Muscle of leg (tissue), 11 donors: ENCODE measurements around the gene UMAD1. TPM values are rescaled to one million over a fixed set of nuclear protein-coding genes. Genes with fewer than 3 reads are reported as not detected.

Source experiments
- DNase-seq: peaks from one replicate; pipeline ENCODE4 v3.0.0; 2013
- H3K27ac ChIP-seq: one replicate; pipeline ENCODE4 v1.5.1; 2013; ENCODE audit warnings: mild to moderate bottlenecking, low read length, control low read depth
- H3K27me3 ChIP-seq: one replicate; pipeline ENCODE4 v1.6.1; 2013; ENCODE audit warnings: low read length; ENCODE audit not compliant: control insufficient read depth, insufficient read depth
- H3K36me3 ChIP-seq: one replicate; pipeline ENCODE4 v1.6.1; 2013; ENCODE audit warnings: low read length; ENCODE audit not compliant: control insufficient read depth, insufficient read depth
- H3K4me1 ChIP-seq: one replicate; pipeline ENCODE4 v1.6.1; 2013; ENCODE audit warnings: low read length; ENCODE audit not compliant: control insufficient read depth, insufficient read depth
- H3K4me3 ChIP-seq: one replicate; pipeline ENCODE4 v1.5.1; 2013; ENCODE audit warnings: low read length, control low read depth
- H3K9me3 ChIP-seq: replicated peaks from 2 replicates; pipeline ENCODE4 v1.6.1; 2013; ENCODE audit warnings: low read depth, low read length; ENCODE audit not compliant: control insufficient read depth
- WGBS: methylation state at CpG from one replicate; pipeline ENCODE4 v1.1.5; 2013; ENCODE audit warnings: missing lambda C conversion rate; ENCODE audit not compliant: insufficient coverage; 5-methylcytosine and 5-hydroxymethylcytosine counted together
- polyA plus RNA-seq, 8 donors: library from polyadenylated mRNA; unstranded; fragments of 120-200 nt; gene quantifications; one replicate each; pipeline versions ENCODE4 v1.2.1 to v1.2.3, GENCODE V29; 2013; ENCODE audit warnings: inconsistent platforms in 1 of 8, low replicate concordance in 1 of 8; ENCODE audit not compliant: insufficient read length in 8 of 8, insufficient read depth in 1 of 8
- total RNA-seq: library from RNA; stranded (reverse); fragments of 120-200 nt; gene quantifications from one replicate; pipeline ENCODE4 v1.2.4, GENCODE V29; 2013

UMAD1 gene
- total and polyA plus RNA-seq, 9 donors: 7.4 to 11.8 (median 9.1) TPM

- no peaks in the 10 kb centered on the region for H3K27me3 ChIP-seq
- peaks cover 3% of the 10 kb centered on the region for H3K4me1 ChIP-seq
- no peaks in the 10 kb centered on the region for H3K9me3 ChIP-seq
- H3K4me3 ChIP-seq: no peak overlapping the region
- H3K36me3 ChIP-seq: no peaks in the 10 kb centered on the region
- no peak for DNase-seq
- WGBS: 71% methylated on average over 1 of the region's 3 CpGs
- H3K27ac ChIP-seq: no peak overlapping the region
Measured at GRCh38 chr7:7884855-7885254, 244.3 kb downstream of the UMAD1 start.

- no peaks in the 10 kb centered on the region for H3K27me3 ChIP-seq
- 71% methylated on average over 3 of the region's 5 CpGs for WGBS
- H3K27ac ChIP-seq: no peak overlapping the region
- DNase-seq: no peak
- H3K36me3 ChIP-seq: no peaks in the 10 kb centered on the region
- H3K9me3 ChIP-seq: no peaks in the 10 kb centered on the region
- no peaks in the 10 kb centered on the region for H3K4me1 ChIP-seq
- no peak overlapping the region for H3K4me3 ChIP-seq
Measured at GRCh38 chr7:7889791-7890568, 249.4 kb downstream of the UMAD1 start.

GRCh38 chr7:7895004-7895650, 254.6 kb downstream of the UMAD1 start:
- WGBS: 22% methylated on average over 2 of the region's 7 CpGs
- Histone ChIP-seq H3K4me3 (no peak overlapping the region), H3K9me3 (no peaks in the 10 kb centered on the region), H3K27ac (peak overlapping the region; percentile 67), H3K27me3 (no peaks in the 10 kb centered on the region), H3K36me3 (no peaks in the 10 kb centered on the region), H3K4me1 (no peaks in the 10 kb centered on the region)
- peak; percentile 78 for DNase-seq

GRCh38 chr7:7895754-7896153, 255.2 kb downstream of the UMAD1 start:
- peak; percentile 21 for DNase-seq
- no peak overlapping the region for H3K27ac ChIP-seq
- H3K36me3 ChIP-seq: no peaks in the 10 kb centered on the region
- H3K9me3 ChIP-seq: no peaks in the 10 kb centered on the region
- WGBS: 72% methylated on average over 3 of the region's 4 CpGs
- no peak overlapping the region for H3K4me3 ChIP-seq
- no peaks in the 10 kb centered on the region for H3K27me3 ChIP-seq
- no peaks in the 10 kb centered on the region for H3K4me1 ChIP-seq

- DNase-seq: no peak
- Histone ChIP-seq H3K9me3 (no peaks in the 10 kb centered on the region), H3K27ac (no peak overlapping the region), H3K4me1 (no peaks in the 10 kb centered on the region), H3K36me3 (no peaks in the 10 kb centered on the region), H3K27me3 (no peaks in the 10 kb centered on the region), H3K4me3 (no peak overlapping the region)
- WGBS: no CpG with 5 or more reads among the region's 2 CpGs
Measured at GRCh38 chr7:7897509-7897908, 257.0 kb downstream of the UMAD1 start.

GRCh38 chr7:7897949-7898515, 257.5 kb downstream of the UMAD1 start:
- Histone ChIP-seq H3K4me1 (no peaks in the 10 kb centered on the region), H3K27ac (no peak overlapping the region), H3K36me3 (no peaks in the 10 kb centered on the region), H3K27me3 (no peaks in the 10 kb centered on the region), H3K9me3 (no peaks in the 10 kb centered on the region), H3K4me3 (no peak overlapping the region)
- WGBS: no CpG with 5 or more reads among the region's 4 CpGs
- DNase-seq: no peak

GRCh38 chr7:7902845-7903244, 262.3 kb downstream of the UMAD1 start:
- H3K27ac ChIP-seq: no peak overlapping the region
- H3K27me3 ChIP-seq: no peaks in the 10 kb centered on the region
- H3K9me3 ChIP-seq: no peaks in the 10 kb centered on the region
- WGBS: 95% methylated on average over 2 of the region's 2 CpGs
- H3K36me3 ChIP-seq: no peaks in the 10 kb centered on the region
- H3K4me1 ChIP-seq: no peaks in the 10 kb centered on the region
- no peak for DNase-seq
- no peak overlapping the region for H3K4me3 ChIP-seq

- Histone ChIP-seq H3K4me3 (no peak overlapping the region), H3K9me3 (no peaks in the 10 kb centered on the region)
- no CpG with 5 or more reads among the region's 2 CpGs for WGBS
Measured at GRCh38 chr7:7907306-7907705, 266.8 kb downstream of the UMAD1 start.

GRCh38 chr7:7908622-7909145, 268.1 kb downstream of the UMAD1 start:
- Histone ChIP-seq H3K9me3 (no peaks in the 10 kb centered on the region), H3K36me3 (no peaks in the 10 kb centered on the region), H3K27ac (no peak overlapping the region), H3K4me3 (no peak overlapping the region), H3K4me1 (peaks cover 3% of the 10 kb centered on the region), H3K27me3 (no peaks in the 10 kb centered on the region)
- 70% methylated on average over 2 of the region's 3 CpGs for WGBS
- DNase-seq: no peak

More at GRCh38 chr7:7907306-7907705, 266.8 kb downstream of the UMAD1 start:
- Histone ChIP-seq H3K27me3 (no peaks in the 10 kb centered on the region), H3K36me3 (no peaks in the 10 kb centered on the region), H3K4me1 (peaks cover 3% of the 10 kb centered on the region), H3K27ac (no peak overlapping the region)
- no peak for DNase-seq

- Histone ChIP-seq H3K36me3 (no peaks in the 10 kb centered on the region), H3K27ac (no peak overlapping the region), H3K9me3 (no peaks in the 10 kb centered on the region), H3K27me3 (no peaks in the 10 kb centered on the region), H3K4me3 (no peak overlapping the region), H3K4me1 (peaks cover 3% of the 10 kb centered on the region)
- WGBS: 40% methylated on average over 1 of the region's 4 CpGs
- peak; percentile 38 for DNase-seq
Measured at GRCh38 chr7:7909376-7909775, 268.8 kb downstream of the UMAD1 start.
